Neural progenitor cell (in vitro differentiated cells): Measurements from ENCODE around the gene WDR31. TPM values are rescaled to one million over a fixed set of nuclear protein-coding genes. Genes with fewer than 3 reads are reported as not detected.
A peak's percentile ranks its signal among the peaks of the same experiment; 100 is the strongest.

Experiments
- DNase-seq: peaks from one replicate; pipeline ENCODE4 v3.0.0-alpha.2; 2016; ENCODE audit warnings: low spot score
- H2AFZ ChIP-seq: fragments of 200-600 bp; sonication (generic); replicated peaks from 2 replicates; pipeline ENCODE4 v1.6.1; 2016; ENCODE audit warnings: antibody characterized with exemption
- H3F3A ChIP-seq: fragments of 200-600 bp; sonication (generic); 2 replicates; pipeline ENCODE4 v1.6.1; 2016; ENCODE audit warnings: antibody characterized with exemption, low read depth
- H3K27ac ChIP-seq: fragments of 200-600 bp; sonication (generic); 2 replicates; pipeline ENCODE4 v1.5.1; 2016; ENCODE audit warnings: mild to moderate bottlenecking
- H3K27me3 ChIP-seq: fragments of 200-600 bp; sonication (generic); 2 replicates; pipeline ENCODE4 v1.6.1; 2016; ENCODE audit warnings: mild to moderate bottlenecking, moderate library complexity
- H3K36me3 ChIP-seq: fragments of 200-600 bp; sonication (generic); 2 replicates; pipeline ENCODE4 v1.5.1; 2016
- H3K4me1 ChIP-seq: fragments of 200-600 bp; sonication (generic); 2 replicates; pipeline ENCODE4 v1.6.1; 2016; ENCODE audit warnings: mixed run types
- H3K4me2 ChIP-seq: fragments of 200-600 bp; sonication (generic); 2 replicates; pipeline ENCODE4 v1.6.1; 2016
- H3K4me3 ChIP-seq: fragments of 200-600 bp; sonication (generic); 2 replicates; pipeline ENCODE4 v1.5.1; 2016
- H3K79me2 ChIP-seq: fragments of 200-600 bp; sonication (generic); 2 replicates; pipeline ENCODE4 v1.6.1; 2016; ENCODE audit warnings: low read depth
- H3K9ac ChIP-seq: fragments of 200-600 bp; sonication (generic); 2 replicates; pipeline ENCODE4 v1.6.1; 2016
- H3K9me3 ChIP-seq: fragments of 200-600 bp; sonication (generic); 2 replicates; pipeline ENCODE4 v1.5.1; 2016; ENCODE audit warnings: low read depth
- H4K20me1 ChIP-seq: fragments of 200-600 bp; sonication (generic); 2 replicates; pipeline ENCODE4 v1.6.1; 2016; ENCODE audit warnings: low read depth
- H3K27ac Mint-ChIP-seq: 3 replicates; pipeline ENCODE4 v1.8.0; 2021; ENCODE audit warnings: mixed read lengths
- H3K27me3 Mint-ChIP-seq: 2 replicates; pipeline ENCODE4 v1.8.0; 2022; ENCODE audit warnings: low read depth, mild to moderate bottlenecking, inconsistent platforms, moderate library complexity, mixed read lengths; ENCODE audit not compliant: insufficient read depth
- H3K36me3 Mint-ChIP-seq: 3 replicates; pipeline ENCODE4 v1.8.0; 2021; ENCODE audit warnings: mixed read lengths
- H3K4me1 Mint-ChIP-seq: 3 replicates; pipeline ENCODE4 v1.8.0; 2021; ENCODE audit warnings: mixed read lengths
- H3K4me3 Mint-ChIP-seq: 3 replicates; pipeline ENCODE4 v1.8.0; 2021; ENCODE audit warnings: mild to moderate bottlenecking, moderate library complexity, mixed read lengths
- H3K9me3 Mint-ChIP-seq: 3 replicates; pipeline ENCODE4 v1.8.0; 2020; ENCODE audit warnings: mixed read lengths
- EZH2 ChIP-seq: fragments of 200-600 bp; sonication (generic); IDR thresholded peaks from 2 replicates; pipeline ENCODE4 v1.6.1; 2017; ENCODE audit warnings: antibody characterized with exemption, mild to moderate bottlenecking, moderate library complexity
- EZH2phosphoT487 ChIP-seq: fragments of 200-600 bp; sonication (generic); IDR thresholded peaks from 2 replicates; pipeline ENCODE4 v1.6.1; 2017; ENCODE audit warnings: antibody characterized with exemption
- total RNA-seq: library from RNA; depleted of rRNA; stranded (reverse); fragments of >200 nt; gene quantifications from 2 replicates; pipeline ENCODE4 v1.2.3, GENCODE V29; 2015; ENCODE audit warnings: low replicate concordance
- TF ChIP-seq, protein P1 (sequence below): fragments of 200-600 bp; sonication (generic); IDR thresholded peaks from 2 replicates; pipeline ENCODE4 v1.5.1; 2017; ENCODE audit warnings: antibody characterized with exemption, mild to moderate bottlenecking

WDR31 gene
- total RNA-seq, 1 donor from 2014 or later: 3.2 TPM

DNA sequence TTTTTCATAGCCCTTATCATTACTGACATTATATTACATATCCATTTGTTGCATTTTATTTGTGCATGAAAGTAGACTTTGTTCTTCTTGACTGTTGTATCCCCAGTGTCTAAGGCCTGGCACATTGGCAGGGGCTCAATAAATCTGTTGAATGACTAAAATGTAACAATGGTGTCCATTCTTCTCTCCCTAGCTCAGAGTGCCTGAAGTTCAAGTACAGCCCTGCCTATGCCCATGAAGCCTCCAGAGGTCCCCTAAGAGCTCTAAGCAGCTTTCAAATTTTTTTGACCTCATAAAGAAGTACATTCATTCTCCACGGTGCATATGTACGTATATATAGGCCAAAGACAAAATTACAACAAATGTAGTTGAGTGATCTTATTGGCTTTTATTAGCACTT lies 5.1 kb upstream of the WDR31 start:
- H3K9me3 ChIP-seq: no peaks in the 10 kb centered on the region
- Mint-ChIP-seq H3K36me3 (no peaks in the 10 kb centered on the region), H3K27ac (no peak overlapping the region), H3K4me1 (peaks cover 10% of the 10 kb centered on the region), H3K9me3 (no peaks in the 10 kb centered on the region), H3K4me3 (no peak overlapping the region), H3K27me3 (peaks cover 36% of the 10 kb centered on the region)
- H3K27ac ChIP-seq: no peak overlapping the region
- no peak overlapping the region for H3K9ac ChIP-seq
- DNase-seq: no peak
- no peaks in the 10 kb centered on the region for H3K79me2 ChIP-seq
- H3F3A ChIP-seq: no peaks in the 10 kb centered on the region
- H3K4me1 ChIP-seq: peaks cover 4% of the 10 kb centered on the region
- H4K20me1 ChIP-seq: peaks cover 2% of the 10 kb centered on the region
- no peak overlapping the region for H3K4me3 ChIP-seq
- H3K4me2 ChIP-seq: no peak overlapping the region
- TF ChIP-seq EZH2phosphoT487: no peak
- no peak for TF ChIP-seq EZH2
- TF ChIP-seq, protein P1, sequence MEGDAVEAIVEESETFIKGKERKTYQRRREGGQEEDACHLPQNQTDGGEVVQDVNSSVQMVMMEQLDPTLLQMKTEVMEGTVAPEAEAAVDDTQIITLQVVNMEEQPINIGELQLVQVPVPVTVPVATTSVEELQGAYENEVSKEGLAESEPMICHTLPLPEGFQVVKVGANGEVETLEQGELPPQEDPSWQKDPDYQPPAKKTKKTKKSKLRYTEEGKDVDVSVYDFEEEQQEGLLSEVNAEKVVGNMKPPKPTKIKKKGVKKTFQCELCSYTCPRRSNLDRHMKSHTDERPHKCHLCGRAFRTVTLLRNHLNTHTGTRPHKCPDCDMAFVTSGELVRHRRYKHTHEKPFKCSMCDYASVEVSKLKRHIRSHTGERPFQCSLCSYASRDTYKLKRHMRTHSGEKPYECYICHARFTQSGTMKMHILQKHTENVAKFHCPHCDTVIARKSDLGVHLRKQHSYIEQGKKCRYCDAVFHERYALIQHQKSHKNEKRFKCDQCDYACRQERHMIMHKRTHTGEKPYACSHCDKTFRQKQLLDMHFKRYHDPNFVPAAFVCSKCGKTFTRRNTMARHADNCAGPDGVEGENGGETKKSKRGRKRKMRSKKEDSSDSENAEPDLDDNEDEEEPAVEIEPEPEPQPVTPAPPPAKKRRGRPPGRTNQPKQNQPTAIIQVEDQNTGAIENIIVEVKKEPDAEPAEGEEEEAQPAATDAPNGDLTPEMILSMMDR: no peak
- no peak overlapping the region for H2AFZ ChIP-seq
- H3K27me3 ChIP-seq: peaks cover 55% of the 10 kb centered on the region
- H3K36me3 ChIP-seq: no peaks in the 10 kb centered on the region

DNA sequence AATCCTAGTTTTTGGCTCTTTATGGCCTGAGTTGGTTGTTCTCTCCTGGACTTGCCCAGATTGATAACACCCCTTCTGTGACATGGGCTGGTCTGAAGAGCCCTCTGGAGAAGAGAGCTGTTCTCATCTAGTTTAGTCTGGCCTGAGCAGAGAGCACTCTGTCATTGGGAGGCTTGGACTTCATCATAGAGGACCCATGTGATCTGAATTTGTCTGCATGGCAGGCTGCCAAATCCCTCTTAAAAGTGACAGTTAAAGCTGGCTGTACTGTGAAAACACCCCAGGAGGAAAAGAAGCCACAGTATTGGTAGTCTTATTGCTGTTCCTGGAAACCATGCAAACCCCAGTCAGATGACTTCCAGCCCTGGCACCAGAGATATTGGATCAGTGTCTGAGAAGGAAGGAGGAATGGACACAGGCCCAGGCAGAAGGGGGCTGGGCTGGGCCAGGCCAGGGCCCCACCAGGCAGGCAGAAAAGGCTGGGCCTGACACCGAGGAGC lies 3.7 kb upstream of the WDR31 start:
- Mint-ChIP-seq H3K9me3 (no peaks in the 10 kb centered on the region), H3K4me3 (no peak overlapping the region), H3K27ac (peak overlapping the region; percentile 27), H3K36me3 (no peaks in the 10 kb centered on the region), H3K27me3 (peaks cover 27% of the 10 kb centered on the region), H3K4me1 (peaks cover 11% of the 10 kb centered on the region)
- no peak overlapping the region for H3K4me3 ChIP-seq
- no peak overlapping the region for H2AFZ ChIP-seq
- TF ChIP-seq EZH2phosphoT487: no peak
- TF ChIP-seq, protein P1: no peak
- no peak for TF ChIP-seq EZH2
- no peak overlapping the region for H3K4me2 ChIP-seq
- H3K36me3 ChIP-seq: no peaks in the 10 kb centered on the region
- H3K27ac ChIP-seq: no peak overlapping the region
- no peaks in the 10 kb centered on the region for H4K20me1 ChIP-seq
- no peaks in the 10 kb centered on the region for H3K9me3 ChIP-seq
- no peak for DNase-seq
- no peak overlapping the region for H3K9ac ChIP-seq
- H3K4me1 ChIP-seq: no peaks in the 10 kb centered on the region
- no peaks in the 10 kb centered on the region for H3K79me2 ChIP-seq
- H3F3A ChIP-seq: no peaks in the 10 kb centered on the region
- H3K27me3 ChIP-seq: peaks cover 41% of the 10 kb centered on the region

DNA sequence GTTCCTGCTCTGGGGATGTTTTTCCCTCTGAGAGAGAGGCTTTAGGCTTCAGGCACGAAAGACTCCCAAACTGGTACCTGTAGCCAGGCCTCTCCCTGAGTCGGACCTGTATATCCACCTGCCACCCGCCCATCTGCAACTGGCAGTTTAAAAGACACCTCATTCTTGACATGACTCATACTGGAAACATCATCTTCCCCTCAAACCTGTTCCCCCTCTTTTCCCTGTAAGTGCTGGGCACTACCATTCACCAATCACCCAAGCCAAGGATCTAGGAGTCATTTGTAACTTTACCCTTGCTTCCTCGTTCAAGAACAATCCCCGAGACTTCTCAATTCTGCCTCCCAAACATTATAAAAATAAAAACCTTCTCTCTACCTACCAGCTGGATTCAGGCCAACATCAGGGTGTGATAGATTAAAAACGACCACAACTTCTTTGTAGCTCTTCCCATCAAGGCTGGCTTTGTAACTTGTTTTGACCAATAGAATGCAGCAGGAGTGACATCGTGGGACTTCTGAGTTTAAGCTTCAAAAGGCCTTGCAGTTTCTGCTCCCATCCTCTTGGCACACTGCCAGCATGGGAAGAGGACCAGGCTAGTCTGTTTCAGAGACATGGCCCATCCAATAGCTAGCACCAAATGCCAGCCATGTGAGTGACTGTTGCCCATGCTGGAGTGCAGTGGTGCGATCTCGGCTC lies 1.8 kb upstream of the WDR31 start:
- peaks cover 13% of the 10 kb centered on the region for H3K4me1 Mint-ChIP-seq
- TF ChIP-seq EZH2: no peak
- H3K79me2 ChIP-seq: no peaks in the 10 kb centered on the region
- no peaks in the 10 kb centered on the region for H3K9me3 ChIP-seq
- no peak overlapping the region for H3K4me2 ChIP-seq
- no peaks in the 10 kb centered on the region for H3K4me1 ChIP-seq
- no peak overlapping the region for H3K4me3 ChIP-seq
- H3K27ac Mint-ChIP-seq: peak overlapping the region; percentile 11
- no peaks in the 10 kb centered on the region for H3K36me3 Mint-ChIP-seq
- peak overlapping the region; percentile 44 for H3K4me3 Mint-ChIP-seq
- no peaks in the 10 kb centered on the region for H4K20me1 ChIP-seq
- H3K27me3 Mint-ChIP-seq: peaks cover 10% of the 10 kb centered on the region
- peaks cover 23% of the 10 kb centered on the region for H3K27me3 ChIP-seq
- H2AFZ ChIP-seq: no peak overlapping the region
- no peaks in the 10 kb centered on the region for H3F3A ChIP-seq
- DNase-seq: no peak
- no peak overlapping the region for H3K27ac ChIP-seq
- H3K9ac ChIP-seq: no peak overlapping the region
- H3K36me3 ChIP-seq: no peaks in the 10 kb centered on the region
- no peaks in the 10 kb centered on the region for H3K9me3 Mint-ChIP-seq

DNA sequence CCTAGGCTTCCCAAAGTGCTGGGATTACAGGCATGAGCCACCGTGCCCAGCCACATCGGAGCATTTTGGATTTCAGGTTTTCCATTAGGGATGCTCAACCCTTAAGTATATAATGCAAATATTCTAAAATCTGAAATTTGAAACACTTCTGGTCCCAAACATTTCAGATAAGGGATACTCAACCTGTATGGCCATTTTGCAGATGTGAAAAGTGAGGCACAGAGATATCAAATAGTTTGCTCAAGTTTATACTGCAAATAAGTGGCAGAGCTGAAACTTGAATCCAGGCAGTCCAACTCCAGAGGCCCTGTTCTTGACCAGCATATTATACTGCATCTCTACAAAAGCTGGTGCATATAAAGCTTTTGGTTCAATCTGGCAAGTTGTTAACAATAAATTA lies 2.4 kb downstream of the WDR31 start:
- H4K20me1 ChIP-seq: no peaks in the 10 kb centered on the region
- no peak overlapping the region for H3K4me3 ChIP-seq
- no peak overlapping the region for H3K27ac Mint-ChIP-seq
- peak overlapping the region; percentile 70 for H3K4me3 Mint-ChIP-seq
- no peak overlapping the region for H3K4me2 ChIP-seq
- peaks cover 7% of the 10 kb centered on the region for H3K27me3 ChIP-seq
- H2AFZ ChIP-seq: no peak overlapping the region
- DNase-seq: no peak
- no peaks in the 10 kb centered on the region for H3K79me2 ChIP-seq
- TF ChIP-seq EZH2phosphoT487: no peak
- no peak for TF ChIP-seq EZH2
- TF ChIP-seq, protein P1: no peak
- H3K36me3 ChIP-seq: no peaks in the 10 kb centered on the region
- peaks cover 10% of the 10 kb centered on the region for H3K27me3 Mint-ChIP-seq
- no peaks in the 10 kb centered on the region for H3K36me3 Mint-ChIP-seq
- H3K9me3 ChIP-seq: no peaks in the 10 kb centered on the region
- H3K9ac ChIP-seq: no peak overlapping the region
- no peaks in the 10 kb centered on the region for H3K9me3 Mint-ChIP-seq
- no peaks in the 10 kb centered on the region for H3F3A ChIP-seq
- H3K27ac ChIP-seq: no peak overlapping the region
- H3K4me1 Mint-ChIP-seq: peaks cover 10% of the 10 kb centered on the region
- H3K4me1 ChIP-seq: peaks cover 14% of the 10 kb centered on the region
